GM19023 (cell line): ENCODE results near the gene MORF4L1.
A peak's percentile ranks its signal among the peaks of the same experiment; 100 is the strongest.
"Not testable (repeated sequence)": the region's sequence is repeated elsewhere in the genome, so short reads cannot be mapped to it uniquely, and the experiment has no call there.

Source experiments
- ATAC-seq: cut with Tn5 transposase; IDR thresholded peaks from one replicate; pipeline ENCODE4 v1.9.1; 2021; ENCODE audit warnings: mild to moderate bottlenecking, moderate library complexity; ENCODE audit not compliant: unreplicated experiment

The MORF4L1 gene, protein sequence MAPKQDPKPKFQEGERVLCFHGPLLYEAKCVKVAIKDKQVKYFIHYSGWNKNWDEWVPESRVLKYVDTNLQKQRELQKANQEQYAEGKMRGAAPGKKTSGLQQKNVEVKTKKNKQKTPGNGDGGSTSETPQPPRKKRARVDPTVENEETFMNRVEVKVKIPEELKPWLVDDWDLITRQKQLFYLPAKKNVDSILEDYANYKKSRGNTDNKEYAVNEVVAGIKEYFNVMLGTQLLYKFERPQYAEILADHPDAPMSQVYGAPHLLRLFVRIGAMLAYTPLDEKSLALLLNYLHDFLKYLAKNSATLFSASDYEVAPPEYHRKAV

DNA sequence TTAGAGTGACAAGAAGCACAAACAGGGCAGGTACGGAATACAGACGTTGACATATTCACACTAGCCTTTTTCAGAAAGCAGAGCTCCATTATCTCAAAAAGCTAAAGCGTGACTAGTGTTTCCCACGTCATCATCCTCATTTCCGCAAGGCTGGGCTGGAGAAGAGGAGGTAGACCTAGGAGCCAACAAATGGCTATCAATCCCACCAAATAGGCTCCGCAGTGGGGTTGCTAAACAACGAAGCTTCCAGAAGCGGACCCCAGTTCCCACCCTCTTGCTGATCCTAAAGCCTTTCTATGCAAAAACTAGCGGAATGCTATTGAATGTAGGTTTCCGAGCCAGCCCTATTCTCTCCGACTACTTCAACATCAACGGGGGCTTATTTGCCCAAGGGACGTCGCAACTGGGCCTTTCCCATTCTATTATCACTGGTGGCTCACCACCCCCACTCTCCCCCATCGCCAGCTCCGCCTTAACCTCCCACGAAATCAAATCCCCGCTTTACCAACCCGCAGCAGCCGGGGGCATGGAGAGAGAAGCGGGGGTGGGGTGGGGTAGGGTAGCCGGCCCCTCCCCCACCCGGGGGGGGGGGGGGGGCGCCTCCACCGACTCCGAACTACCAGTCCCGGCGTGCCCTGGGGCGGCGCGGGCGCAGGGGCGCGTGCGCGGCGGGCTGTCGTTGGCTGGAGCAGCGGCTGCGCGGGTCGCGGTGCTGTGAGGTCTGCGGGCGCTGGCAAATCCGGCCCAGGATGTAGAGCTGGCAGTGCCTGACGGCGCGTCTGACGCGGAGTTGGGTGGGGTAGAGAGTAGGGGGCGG lies at the start of gene MORF4L1:
MORF4L1 (plus strand) TSS at position 736 of the 817 bp plus-strand sequence. CDS start 128 bp downstream, outside the sequence.
- peak; percentile 83 for ATAC-seq

DNA sequence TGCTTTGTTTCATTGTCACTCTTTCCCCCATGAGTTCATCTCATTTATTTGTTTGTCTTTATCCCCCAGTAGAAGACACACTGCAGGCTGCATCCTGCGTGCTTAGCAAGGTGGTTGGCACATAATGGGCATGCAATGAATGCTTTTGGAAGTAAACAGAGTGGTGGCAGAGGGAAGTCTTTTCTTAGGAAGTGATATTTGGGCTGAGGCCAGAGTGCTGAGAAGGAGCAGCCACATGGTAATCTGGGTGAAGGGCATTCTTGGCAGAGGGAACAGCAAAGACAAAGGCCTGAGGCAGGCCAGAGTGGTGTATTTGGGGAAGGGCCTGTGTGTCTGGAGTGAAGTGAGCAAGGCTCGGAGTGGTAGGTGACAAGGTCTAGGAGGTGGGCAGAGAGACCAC lies 43.8 kb upstream of the MORF4L1 start:
- no peak for ATAC-seq

DNA sequence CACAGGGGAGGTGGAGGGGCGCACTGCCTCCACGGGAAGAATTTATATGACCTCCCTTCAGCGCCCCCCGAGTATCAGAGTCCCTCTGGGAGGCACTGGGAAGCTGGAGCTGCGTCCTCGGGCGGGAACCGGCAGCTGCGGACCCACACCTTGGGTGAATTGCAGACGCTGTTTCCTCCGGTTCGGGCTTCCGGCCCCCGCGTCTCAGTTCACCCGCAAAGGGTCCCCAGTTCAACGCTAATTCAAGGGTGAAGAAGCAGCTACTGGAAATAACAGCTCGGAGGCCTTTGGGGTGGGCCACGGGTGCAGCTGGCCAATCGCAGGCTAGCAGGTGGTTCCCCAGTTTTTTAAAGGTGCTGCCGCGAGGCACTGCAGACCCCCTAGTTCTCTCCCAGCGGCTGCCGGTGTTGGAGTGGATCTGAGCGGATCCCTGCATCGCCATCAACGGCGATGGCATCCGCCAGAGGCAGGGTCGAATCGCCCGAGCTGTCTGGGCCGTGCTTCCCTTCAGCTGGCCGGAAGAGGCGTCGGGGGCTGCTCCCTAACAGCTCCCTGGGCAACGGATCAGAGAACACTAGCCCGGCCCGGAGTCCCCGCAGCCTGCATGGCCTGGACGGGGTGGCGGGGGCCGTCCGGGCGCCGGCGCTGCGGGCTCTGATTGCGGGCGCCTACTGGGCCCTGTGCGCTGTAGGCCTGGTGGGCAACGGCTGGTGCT lies 42.0 kb upstream of the MORF4L1 start:
- no peak for ATAC-seq

DNA sequence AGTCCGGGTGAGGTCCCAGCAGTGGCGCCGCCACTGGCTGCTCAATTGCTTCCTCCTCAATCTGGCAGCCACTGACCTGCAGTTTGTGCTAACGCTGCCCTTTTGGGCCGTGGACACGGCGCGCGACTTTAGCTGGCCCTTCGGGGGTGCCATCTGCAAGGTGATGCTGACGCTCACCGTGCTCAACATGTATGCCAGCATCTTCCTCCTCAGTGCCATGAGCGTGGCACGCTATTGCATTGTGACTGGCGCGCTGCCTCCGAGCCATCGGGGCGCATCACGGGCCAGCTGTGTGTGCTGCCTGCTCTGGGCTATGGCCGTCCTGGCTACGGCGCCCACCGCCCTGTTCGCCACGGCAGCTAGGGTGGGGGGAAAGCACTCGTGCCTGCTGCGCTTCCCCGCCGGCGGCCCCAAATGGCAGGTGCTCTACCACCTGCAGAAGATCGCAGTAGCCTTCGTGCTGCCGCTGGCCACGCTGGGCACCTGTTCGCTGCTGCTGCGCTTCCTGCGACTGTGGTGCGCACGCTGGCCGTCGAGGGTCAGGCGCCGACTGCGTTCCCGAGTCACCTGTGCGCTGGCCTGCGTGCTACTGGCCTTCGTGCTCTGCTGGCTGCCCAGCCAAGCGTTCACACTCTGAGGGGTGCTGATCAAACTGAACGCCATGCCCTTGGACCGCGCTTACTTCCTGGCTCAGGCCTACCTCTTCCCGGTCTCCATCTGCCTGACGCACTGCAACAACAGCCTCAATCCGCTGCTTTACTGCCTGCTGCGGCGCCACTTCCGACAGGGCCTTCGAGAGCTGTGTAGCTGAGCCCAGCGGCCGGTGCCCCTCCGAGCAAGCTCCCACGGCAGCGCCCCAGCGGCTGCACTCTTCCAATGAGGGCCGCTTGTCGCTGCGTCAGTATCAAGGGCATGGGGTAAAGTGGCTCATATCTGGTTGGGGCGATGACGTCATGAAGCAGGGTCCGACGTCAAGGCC lies 41.2 kb upstream of the MORF4L1 start:
- no peak for ATAC-seq

DNA sequence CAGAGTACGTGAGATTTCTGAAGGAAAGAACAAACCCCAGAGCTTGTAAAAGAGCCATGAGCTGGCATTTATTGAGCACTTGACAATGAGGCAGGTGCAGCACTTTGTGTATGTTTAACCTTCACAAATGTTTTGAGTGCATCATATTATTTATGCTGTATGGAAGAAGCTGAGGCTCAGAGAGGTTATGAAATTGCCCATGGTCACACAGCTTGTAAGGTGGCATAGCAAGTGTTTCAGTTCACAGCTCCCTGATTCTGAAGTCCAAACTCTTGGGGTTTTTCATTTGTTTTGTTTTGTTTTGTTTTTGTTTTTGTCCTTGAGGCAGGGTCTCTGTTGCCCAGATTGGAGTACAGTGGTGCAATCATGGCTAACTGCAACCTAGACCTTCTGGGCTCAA lies 36.4 kb upstream of the MORF4L1 start:
- no peak for ATAC-seq

DNA sequence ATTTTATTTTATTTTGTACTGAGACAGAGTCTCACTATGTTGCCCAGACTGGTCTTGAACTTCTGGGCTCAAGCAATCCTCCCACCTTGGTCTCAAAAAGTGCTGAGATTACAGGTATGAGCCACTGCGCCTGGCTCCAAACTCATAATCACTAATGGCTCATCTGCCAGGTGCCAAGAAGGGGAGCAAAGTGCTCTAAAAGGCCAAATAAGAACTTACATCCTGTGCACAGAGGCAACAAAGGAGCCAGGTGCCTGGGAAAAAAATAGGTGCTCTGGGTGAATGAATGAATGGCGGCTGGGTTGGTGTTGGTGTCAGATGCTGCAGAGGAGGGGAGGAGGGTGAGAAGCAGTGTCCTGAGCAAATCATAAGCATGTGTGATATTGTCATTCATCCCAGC lies 35.6 kb upstream of the MORF4L1 start:
- ATAC-seq = no peak

DNA sequence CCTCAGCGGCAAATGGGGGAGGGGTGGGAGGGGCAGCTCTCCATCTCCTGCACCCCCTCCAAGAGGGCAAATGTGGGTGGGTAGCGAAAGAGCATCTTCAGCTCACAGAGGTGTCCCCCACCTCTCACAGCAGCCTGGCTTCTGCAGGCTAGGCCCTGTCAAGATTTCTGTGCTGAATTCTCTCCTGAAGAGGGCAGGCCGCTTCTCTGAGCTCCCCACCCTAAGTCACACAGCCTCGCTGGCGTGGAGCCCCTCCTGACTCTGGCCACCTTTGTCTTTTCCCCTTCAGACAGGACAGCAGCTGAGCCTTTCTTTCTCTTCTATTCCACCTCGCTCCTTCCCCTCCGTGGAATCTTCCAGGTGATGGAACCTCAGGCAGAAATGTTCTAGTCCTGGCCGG lies 35.1 kb upstream of the MORF4L1 start:
- ATAC-seq = no peak

DNA sequence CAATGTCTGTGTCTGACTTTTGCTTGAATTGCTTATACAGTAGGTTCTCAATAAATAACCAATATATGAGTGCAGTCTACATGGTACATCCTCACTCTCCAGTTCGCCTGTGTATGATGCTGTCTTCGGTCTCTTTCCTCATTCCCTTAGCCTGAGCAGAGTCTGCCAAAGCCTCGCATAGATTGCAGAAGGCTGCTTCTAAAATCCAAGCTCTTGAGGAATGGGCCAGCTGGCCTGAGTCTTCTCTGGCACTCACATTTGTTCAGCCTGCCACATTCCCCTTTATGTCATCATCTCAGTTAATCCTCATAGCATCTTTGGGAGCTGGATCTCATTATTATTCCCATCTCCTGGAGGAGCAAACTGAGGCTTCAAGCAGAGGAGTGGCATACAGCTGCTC lies 34.2 kb upstream of the MORF4L1 start:
- ATAC-seq = no peak

DNA sequence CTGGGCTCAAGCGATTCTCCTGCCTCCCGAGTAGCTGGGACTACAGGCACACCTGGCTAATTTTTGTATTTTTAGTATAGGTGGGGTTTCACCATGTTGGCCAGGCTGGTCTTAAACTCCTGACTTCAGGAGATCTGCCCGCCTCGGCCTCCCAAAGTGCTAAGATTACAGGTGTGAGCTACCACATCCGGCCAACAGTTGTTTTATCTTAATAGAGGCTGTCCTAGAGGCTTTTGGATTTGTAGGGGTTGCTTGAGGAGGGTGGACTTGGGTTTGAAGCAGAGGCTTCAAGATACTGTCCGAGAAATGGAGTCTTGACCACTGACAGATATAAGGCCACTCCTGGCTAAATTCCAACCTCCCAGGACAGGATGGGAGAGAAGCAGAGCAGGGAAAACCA lies 33.5 kb upstream of the MORF4L1 start:
- not testable (repeated sequence) for ATAC-seq

DNA sequence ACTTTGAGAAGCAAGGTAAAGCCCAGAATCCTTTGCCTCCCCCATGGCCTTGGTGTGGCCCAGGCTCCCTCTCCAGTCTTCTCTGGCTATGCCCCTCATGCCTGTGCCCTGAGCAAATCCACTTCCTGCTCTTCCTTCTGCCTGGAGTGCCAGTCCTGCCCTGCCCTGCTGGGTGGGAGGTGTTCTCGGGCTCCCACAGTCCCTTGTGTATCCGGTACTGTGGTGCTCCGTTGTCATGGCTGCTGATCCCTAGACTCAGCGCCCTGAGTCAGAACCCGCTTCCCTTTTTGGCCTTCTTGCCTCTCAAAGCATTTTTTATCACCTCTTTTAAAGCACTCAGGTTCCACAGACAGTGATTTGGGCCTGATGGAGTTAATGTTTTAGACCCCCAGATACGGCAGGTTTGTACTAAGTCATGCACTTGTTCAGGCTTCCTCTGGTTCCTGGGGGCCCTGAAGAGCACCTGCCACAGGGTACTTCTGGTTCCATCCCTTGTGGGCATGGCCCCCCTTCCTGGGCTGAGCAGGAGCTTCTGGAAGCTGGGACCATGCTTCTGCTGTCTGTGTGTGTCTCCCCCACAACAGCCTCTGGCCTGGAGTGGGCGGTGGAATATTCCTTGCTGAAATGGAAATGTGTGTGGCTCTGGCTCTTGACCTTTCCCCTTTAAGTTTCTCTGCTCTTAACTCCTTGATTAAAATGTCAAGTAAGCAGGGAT lies 31.9 kb upstream of the MORF4L1 start:
- ATAC-seq = no peak

DNA sequence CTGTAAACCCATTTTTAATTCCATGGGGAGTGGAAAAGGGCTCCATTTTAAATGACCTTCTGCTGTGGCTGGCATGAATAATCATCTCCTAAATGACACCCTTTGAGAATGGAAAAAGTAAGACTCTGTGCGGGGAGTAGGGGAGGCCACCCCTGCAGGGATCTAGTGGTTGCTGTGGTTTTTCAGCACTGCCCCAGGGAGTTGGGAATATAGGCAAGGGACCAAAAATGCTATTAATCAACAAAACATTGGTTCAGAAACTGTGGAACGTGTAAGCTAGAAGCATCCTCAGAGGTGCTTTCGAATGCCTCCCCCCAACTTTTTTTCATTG lies 31.3 kb upstream of the MORF4L1 start:
- no peak for ATAC-seq

DNA sequence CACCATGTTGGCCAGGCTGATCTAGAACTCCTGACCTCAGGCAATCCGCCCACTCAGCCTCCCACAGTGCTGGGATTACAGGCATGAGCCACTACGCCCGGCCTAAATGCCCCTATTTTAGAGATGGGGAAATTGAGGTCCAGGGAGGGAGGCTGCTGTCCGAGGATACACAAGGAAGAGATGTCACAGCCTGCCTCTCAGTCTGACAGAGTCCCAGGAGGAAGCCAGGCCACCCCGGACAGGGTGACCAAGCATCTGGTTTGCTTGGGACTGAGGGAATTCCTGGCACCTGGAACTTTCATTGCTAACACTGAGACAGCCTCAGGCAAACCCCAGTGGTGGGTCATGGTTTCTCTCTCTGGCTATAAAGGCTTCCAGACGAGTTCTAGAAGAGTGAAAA lies 30.8 kb upstream of the MORF4L1 start:
- no peak for ATAC-seq

DNA sequence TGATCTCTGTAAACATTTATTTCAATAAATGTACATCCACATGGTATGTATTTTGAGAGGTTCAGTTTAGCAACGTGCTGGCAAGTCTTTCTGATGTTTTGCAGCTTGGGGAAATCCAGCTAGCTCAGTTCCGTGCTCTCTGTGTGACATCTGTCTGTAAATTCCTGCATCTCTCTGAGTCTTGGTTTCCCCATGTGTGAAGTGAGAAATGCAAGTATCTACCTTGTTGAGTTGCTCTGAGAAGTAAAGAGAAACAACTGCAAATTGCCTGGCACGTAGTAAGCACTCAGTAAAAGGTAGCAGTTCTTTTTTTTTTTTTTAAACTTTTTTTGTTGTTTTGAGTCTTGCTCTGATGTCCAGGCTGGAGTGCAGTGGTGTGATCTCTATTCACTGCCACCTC lies 30.2 kb upstream of the MORF4L1 start:
- no peak for ATAC-seq

DNA sequence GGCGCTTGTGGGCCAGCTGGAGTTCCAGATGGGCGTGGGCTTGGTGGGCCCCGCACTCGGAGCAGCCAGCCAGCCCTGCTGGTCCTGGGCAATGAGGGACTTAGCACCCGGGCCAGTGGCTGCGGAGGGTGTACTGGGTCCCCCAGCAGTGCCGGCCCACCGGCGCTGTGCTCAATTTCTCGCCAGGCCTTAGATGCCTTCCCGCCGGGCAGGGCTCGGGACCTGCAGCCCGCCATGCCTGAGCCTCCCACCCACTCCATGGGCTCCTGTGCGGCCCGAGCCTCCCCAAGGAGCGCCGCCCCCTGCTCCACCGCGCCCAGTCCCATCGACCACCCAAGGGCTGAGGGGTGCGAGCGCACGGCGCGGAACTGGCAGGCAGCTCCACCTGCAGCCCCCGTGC lies 25.8 kb upstream of the MORF4L1 start:
- ATAC-seq = not testable (repeated sequence)

DNA sequence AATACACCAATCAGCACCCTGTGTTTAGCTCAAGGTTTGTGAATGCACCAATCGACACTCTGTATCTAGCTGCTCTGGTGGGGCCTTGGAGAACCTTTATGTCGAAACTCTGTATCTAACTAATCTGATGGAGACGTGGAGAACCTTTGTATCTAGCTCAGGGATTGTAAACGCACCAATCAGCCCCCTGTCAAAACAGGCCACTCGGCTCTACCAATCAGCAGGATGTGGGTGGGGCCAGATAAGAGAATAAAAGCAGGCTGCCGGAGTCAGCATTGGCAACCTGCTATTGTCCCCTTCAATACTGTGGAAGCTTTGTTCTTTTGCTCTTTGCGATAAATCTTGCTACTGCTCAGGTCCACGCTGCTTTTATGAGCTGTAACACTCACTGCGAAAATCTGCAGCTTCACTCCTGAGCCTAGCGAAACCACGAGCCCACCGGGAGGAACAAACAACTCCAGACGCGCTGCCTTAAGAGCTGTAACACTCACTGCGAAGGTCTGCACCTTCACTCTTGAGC lies 25.2 kb upstream of the MORF4L1 start:
- not testable (repeated sequence) for ATAC-seq

DNA sequence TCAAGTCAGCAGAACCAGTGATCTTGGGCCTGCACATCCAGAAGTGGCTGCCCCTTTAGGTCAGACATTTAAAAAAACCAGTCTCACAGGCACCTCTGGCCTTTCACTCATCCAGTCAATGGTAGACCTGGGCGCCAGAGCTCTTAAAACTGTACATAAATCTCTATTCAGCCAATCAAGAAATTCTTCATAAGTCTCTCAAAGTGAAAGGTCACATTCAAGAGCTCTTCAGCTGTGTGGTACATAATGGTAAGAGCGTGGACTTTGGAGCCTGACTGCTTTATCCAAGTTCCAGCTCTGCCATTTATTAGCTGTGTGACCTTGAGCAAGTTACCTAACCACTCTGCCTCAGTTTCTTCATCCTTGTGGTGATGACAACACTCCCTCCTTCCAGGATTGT lies 22.3 kb upstream of the MORF4L1 start:
- no peak for ATAC-seq

DNA sequence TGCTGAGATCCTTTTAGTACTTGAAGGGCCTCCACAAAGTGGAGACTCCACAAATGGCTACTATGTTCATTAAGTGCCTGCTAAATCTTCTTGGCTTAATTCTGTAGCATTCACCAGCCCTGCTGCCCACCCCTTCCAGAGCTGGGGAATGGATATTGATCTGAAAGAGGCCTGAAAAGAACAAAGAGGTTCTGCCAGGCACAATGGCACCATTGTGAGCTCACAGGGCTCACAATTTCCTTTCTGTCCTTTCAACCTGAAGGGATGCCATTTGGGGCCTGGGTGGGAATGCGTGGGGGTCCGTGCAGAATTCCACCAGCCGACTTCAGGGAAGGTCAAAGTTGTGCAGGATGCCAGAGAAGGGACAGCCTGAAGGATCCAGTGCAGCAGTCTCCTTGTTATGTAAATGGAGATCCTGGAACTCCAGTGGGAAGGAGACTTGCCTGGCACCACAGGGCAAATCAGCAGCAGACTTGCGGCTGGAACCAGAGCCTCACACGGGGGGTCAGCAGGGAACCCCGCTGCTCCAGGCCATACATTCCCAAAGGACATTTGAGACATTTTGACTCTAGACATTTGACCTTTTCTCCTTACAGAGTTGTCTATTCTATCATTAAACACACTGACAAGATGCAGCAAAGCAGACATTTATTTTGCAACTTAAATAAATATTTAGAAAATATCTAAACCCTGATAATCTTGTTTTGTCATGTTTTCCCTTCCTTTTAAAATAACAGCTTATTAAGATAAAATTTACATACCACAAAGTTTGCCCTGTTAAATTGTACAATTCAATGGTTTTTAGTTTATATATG lies 21.5 kb upstream of the MORF4L1 start:
- no peak for ATAC-seq

DNA sequence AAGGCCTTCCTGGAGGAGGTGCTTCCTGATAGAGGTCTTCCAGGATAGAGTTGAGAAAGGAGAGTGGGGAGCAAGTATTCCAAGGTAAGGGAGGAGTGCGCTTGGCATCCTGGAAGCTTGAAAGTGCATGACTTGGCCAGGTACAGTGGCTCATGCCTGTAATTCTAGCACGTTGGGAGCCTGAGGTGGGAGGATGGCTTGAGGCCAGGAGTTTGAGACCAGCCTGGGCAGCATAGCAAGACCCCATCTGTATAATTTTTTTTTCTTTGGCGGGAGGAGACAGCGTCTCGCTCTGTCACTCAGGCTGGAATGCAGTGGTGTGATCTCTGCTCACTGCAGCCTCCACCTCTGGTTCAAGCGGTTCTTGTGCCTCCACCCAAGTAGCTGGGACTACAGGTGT lies 19.2 kb upstream of the MORF4L1 start:
- no peak for ATAC-seq

DNA sequence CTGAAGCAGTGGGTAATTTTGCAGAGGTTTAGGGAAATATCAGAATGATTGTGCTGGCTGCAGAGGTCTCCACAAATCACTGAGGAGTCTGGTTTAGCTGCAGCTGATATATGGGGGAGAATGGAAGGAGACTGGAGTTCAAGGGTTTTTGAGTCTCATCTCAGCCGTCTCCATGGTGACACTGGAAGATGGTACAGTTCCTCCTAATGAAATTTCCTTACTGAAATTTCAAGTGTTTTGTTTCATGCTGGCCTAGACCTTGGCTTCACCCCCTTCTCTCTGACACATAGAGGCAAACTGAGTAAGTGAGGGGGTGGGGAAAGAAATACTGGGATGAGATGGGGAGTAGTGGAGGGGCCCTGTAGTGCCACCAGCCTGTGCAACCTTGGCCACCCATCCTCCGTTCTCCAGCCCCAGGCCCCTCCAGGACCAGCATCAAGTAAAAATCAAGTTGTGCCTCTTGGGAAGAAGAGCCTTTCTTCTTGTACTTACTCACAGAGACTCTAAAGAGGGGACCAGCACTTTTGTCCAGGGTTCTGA lies 17.8 kb upstream of the MORF4L1 start:
- ATAC-seq = no peak
